ENCODE measurements around the gene AEBP1. TPM values are rescaled to one million over a fixed set of nuclear protein-coding genes. Genes with fewer than 3 reads are reported as not detected.

Gene AEBP1
- total and polyA plus RNA-seq, 2 of the 4 experiments (the other 2 are of a cell fraction) = 1.1 to 5.7 TPM

DNA sequence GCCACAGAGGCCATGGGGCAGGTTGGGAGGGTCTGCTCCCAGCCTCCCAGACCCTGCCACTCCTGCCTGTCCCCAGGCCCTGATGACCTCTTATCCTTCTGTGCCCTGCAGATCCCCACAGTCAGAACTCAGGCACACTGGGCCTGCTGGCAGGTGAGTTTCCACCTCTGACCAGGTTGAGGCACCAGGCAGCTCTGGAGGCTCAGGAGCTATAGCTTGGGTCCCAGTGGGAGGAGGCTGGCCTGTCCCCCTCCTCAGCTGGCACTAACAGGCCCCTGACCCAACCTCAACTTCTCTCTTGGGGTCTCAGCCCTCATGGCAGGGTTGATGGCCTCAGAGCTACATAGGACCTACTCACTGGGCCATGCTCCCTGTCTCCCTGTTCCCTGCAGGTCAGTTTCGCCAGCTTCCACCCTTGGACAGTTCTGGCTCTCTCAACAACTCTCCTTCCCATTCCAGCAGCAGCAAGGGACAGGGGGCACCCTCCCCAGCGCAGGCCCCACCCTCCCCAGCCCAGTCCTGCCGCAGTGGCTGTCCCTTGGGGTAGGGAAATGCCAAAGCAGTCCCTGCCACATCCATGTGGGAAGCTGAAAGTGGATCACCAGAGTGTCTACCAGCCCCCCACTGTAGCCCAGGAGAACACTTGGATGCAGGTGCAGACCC lies 2.7 kb upstream of the AEBP1 start:
- peak overlapping the region; percentile 90 for H2AFZ ChIP-seq (replicated peaks; ENCODE audit: low read length, poor library complexity)

More for the DNA sequence above, 2.7 kb upstream of the AEBP1 start:
- BruUV-seq (replicated peaks) = no TSS peak
- no peak overlapping the region for H3K9ac ChIP-seq (ENCODE audit: low read depth, low read length)
- ATAC-seq (ENCODE audit: low read depth) (no peak), DNase-seq (no peak)
- no peak overlapping the region; the same call in 2 of the 3 replicates for H2BK15ac ChIP-seq (ENCODE audit: low read depth, low read length)
- H3K9me3 ChIP-seq (ENCODE audit: control insufficient read depth, insufficient read depth, low read length) = no peaks in the 10 kb centered on the region
- H3K4me3 ChIP-seq (ENCODE audit: insufficient read depth, low read depth, low read length) = no peak overlapping the region
- peaks cover 29% of the 10 kb centered on the region for H3K9me1 ChIP-seq (ENCODE audit: insufficient read depth, low read length)
- no peaks in the 10 kb centered on the region for H3K27me3 ChIP-seq (ENCODE audit: control insufficient read depth, insufficient read depth, low read length)
- H3K4me2 ChIP-seq (ENCODE audit: low read depth, low read length) = no peak overlapping the region
- no peaks in the 10 kb centered on the region for H4K20me1 ChIP-seq (ENCODE audit: insufficient read depth, low read length)
- H3K56ac ChIP-seq (ENCODE audit: extremely low read depth, insufficient read depth, low read length) = no peak overlapping the region
- H3K14ac ChIP-seq (replicated peaks; ENCODE audit: low read depth, low read length) = no peak overlapping the region
- H3K79me1 ChIP-seq (ENCODE audit: low read depth in 1 of 2, low read length in 2 of 2) = no peaks in the 10 kb centered on the region; a peak in 1 of 4 replicates
- peak overlapping the region; percentile 72; the same call in 1 of the 2 replicates for H4K91ac ChIP-seq (ENCODE audit: insufficient read depth, low read depth, low read length)
- peak overlapping the region; percentile 70; the same call in 1 of the 2 replicates for H3K27ac ChIP-seq (ENCODE audit: insufficient read depth, low read length)
- no peaks in the 10 kb centered on the region for H3K36me3 ChIP-seq (ENCODE audit: control insufficient read depth, insufficient read depth, low read length)
- in situ Hi-C loops (cut with MboI; ENCODE audit: low sequenced_read_pairs) = no loop called here
- CTCF ChIA-PET = no interaction called here
- dilution Hi-C loops (cut with HindIII; ENCODE audit: low sequenced_read_pairs, unreplicated experiment) = no loop called here
- H2BK120ac ChIP-seq (ENCODE audit: low read depth, low read length) = peak overlapping the region; percentile 91; the same call in 1 of the 2 replicates
- peak overlapping the region; percentile 4 for H2AK9ac ChIP-seq (replicated peaks; ENCODE audit: low read depth, low read length, poor library complexity)
- H2AK5ac ChIP-seq (ENCODE audit: low read depth, low read length) = peak overlapping the region; percentile 84; the same call in 1 of the 2 replicates
- TF ChIP-seq SMC3 (IDR thresholded peaks at IDR 0.05; ENCODE audit: low read depth, low read length) = no peak
- TF ChIP-seq CEBPB (IDR thresholded peaks at IDR 0.05; ENCODE audit: low read depth, low read length) = no peak
- TF ChIP-seq FOS (IDR thresholded peaks at IDR 0.05; ENCODE audit: low read depth, low read length) = no peak
- TF ChIP-seq MXI1 (IDR thresholded peaks at IDR 0.05; ENCODE audit: borderline replicate concordance, low read depth, low read length) = no peak
- TF ChIP-seq, protein P1, sequence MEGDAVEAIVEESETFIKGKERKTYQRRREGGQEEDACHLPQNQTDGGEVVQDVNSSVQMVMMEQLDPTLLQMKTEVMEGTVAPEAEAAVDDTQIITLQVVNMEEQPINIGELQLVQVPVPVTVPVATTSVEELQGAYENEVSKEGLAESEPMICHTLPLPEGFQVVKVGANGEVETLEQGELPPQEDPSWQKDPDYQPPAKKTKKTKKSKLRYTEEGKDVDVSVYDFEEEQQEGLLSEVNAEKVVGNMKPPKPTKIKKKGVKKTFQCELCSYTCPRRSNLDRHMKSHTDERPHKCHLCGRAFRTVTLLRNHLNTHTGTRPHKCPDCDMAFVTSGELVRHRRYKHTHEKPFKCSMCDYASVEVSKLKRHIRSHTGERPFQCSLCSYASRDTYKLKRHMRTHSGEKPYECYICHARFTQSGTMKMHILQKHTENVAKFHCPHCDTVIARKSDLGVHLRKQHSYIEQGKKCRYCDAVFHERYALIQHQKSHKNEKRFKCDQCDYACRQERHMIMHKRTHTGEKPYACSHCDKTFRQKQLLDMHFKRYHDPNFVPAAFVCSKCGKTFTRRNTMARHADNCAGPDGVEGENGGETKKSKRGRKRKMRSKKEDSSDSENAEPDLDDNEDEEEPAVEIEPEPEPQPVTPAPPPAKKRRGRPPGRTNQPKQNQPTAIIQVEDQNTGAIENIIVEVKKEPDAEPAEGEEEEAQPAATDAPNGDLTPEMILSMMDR (conservative IDR thresholded peaks at IDR 0.05; ENCODE audit: low read depth, low read length) = no peak
- TF ChIP-seq RCOR1 (IDR thresholded peaks at IDR 0.05; ENCODE audit: insufficient replicate concordance, low read length) = no peak
- TF ChIP-seq, protein P2, sequence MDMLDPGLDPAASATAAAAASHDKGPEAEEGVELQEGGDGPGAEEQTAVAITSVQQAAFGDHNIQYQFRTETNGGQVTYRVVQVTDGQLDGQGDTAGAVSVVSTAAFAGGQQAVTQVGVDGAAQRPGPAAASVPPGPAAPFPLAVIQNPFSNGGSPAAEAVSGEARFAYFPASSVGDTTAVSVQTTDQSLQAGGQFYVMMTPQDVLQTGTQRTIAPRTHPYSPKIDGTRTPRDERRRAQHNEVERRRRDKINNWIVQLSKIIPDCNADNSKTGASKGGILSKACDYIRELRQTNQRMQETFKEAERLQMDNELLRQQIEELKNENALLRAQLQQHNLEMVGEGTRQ (IDR thresholded peaks at IDR 0.05; ENCODE audit: low read depth, low read length) = no peak
- TF ChIP-seq BHLHE40 (IDR thresholded peaks at IDR 0.05; ENCODE audit: low read depth, low read length) = no peak
- TF ChIP-seq, protein P3, sequence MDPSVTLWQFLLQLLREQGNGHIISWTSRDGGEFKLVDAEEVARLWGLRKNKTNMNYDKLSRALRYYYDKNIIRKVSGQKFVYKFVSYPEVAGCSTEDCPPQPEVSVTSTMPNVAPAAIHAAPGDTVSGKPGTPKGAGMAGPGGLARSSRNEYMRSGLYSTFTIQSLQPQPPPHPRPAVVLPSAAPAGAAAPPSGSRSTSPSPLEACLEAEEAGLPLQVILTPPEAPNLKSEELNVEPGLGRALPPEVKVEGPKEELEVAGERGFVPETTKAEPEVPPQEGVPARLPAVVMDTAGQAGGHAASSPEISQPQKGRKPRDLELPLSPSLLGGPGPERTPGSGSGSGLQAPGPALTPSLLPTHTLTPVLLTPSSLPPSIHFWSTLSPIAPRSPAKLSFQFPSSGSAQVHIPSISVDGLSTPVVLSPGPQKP (IDR thresholded peaks at IDR 0.05; ENCODE audit: borderline replicate concordance, low read depth, low read length) = no peak
- no peak for TF ChIP-seq CHD1 (IDR thresholded peaks at IDR 0.05; ENCODE audit: low read depth, low read length)
- TF ChIP-seq MAZ (IDR thresholded peaks at IDR 0.05; ENCODE audit: borderline replicate concordance, low read depth, low read length) = no peak
- TF ChIP-seq RFX5 (IDR thresholded peaks at IDR 0.05; ENCODE audit: low read depth, low read length) = no peak
- no peak for TF ChIP-seq POLR2A (IDR thresholded peaks at IDR 0.05; ENCODE audit: low read depth, low read length)
- no peak for TF ChIP-seq MAFK (IDR thresholded peaks at IDR 0.05; ENCODE audit: low read depth, low read length)
- H3K4ac ChIP-seq (ENCODE audit: low read depth, low read length) = peak overlapping the region; percentile 90
- no CpG with 5 or more reads among the region's 3 CpGs for WGBS, 2 experiments (ENCODE audit: extremely low coverage in 2 of 2, insufficient read length in 1 of 2)
- peak overlapping the region; percentile 73 to 89; a peak in 2 of 4 replicates for H4K8ac ChIP-seq (ENCODE audit: low read depth in 2 of 2, low read length in 2 of 2)
- H4K5ac ChIP-seq (ENCODE audit: low read depth, low read length) = peak overlapping the region; percentile 97; the same call in 1 of the 2 replicates
- no peak overlapping the region; the same call in 1 of the 2 replicates for H3K18ac ChIP-seq (ENCODE audit: low read depth, low read length)
- peaks cover 36% of the 10 kb centered on the region for H3K4me1 ChIP-seq (ENCODE audit: control insufficient read depth, insufficient read depth, low read length)
- no peak overlapping the region for H2BK20ac ChIP-seq (ENCODE audit: low read depth, low read length)
- H2BK5ac ChIP-seq (ENCODE audit: low read depth, low read length, poor library complexity, severe bottlenecking) = no peak overlapping the region
- H3K23ac ChIP-seq (ENCODE audit: low read depth, low read length) = peak overlapping the region; percentile 32; the same call in 1 of the 2 replicates
- intact Hi-C loops (cut with micrococcal nuclease) = loop anchor here (2.0 kb wide), 1 partner anchor 19 kb away; the partner anchor contains the start of gene POLM
- POLR2A ChIA-PET (ENCODE audit: unreplicated experiment) = no interaction called here
